NCI-H2107 (cell line): ENCODE data around the gene PRSS50.

Experiments used
- DNase-seq: peaks from one replicate; lab custom pipeline; 2025; lab: John Stamatoyannopoulos, UW

PRSS50 gene

GRCh38 chr3:46725621-46726314 lies 8.1 kb upstream of the PRSS50 start:
- no peak for DNase-seq

GRCh38 chr3:46724424-46724823 lies 6.8 kb upstream of the PRSS50 start:
- no peak for DNase-seq

GRCh38 chr3:46722443-46722842 lies 4.8 kb upstream of the PRSS50 start:
- no peak for DNase-seq

GRCh38 chr3:46721009-46721408 lies 3.3 kb upstream of the PRSS50 start:
- no peak for DNase-seq

- no peak for DNase-seq
These were observed 2.1 kb upstream of the PRSS50 start for GRCh38 chr3:46719735-46720271.

GRCh38 chr3:46719044-46719565 lies 1.4 kb upstream of the PRSS50 start:
- DNase-seq, result no peak

- no peak for DNase-seq
These were observed 918 bp downstream of the PRSS50 start for GRCh38 chr3:46716461-46717441.

- no peak for DNase-seq
These were observed 2.0 kb downstream of the PRSS50 start for GRCh38 chr3:46715507-46716175.

- no peak for DNase-seq
These were observed 2.8 kb downstream of the PRSS50 start for GRCh38 chr3:46714728-46715506.

- DNase-seq, result no peak
These were observed 3.6 kb downstream of the PRSS50 start for GRCh38 chr3:46713898-46714552.

- DNase-seq, result no peak
These were observed 4.4 kb downstream of the PRSS50 start for GRCh38 chr3:46713050-46713897.

GRCh38 chr3:46712191-46713049 lies 5.2 kb downstream of the PRSS50 start:
- no peak for DNase-seq

- DNase-seq, result no peak
These were observed 5.9 kb downstream of the PRSS50 start for GRCh38 chr3:46711760-46712159.

- no peak for DNase-seq
These were observed 6.4 kb downstream of the PRSS50 start for GRCh38 chr3:46711305-46711704.

- DNase-seq, result no peak
These were observed 6.9 kb downstream of the PRSS50 start for GRCh38 chr3:46710671-46711295.

GRCh38 chr3:46710229-46710628 lies 7.4 kb downstream of the PRSS50 start:
- DNase-seq, result no peak

- DNase-seq, result no peak
These were observed 7.9 kb downstream of the PRSS50 start for GRCh38 chr3:46709721-46710120.

GRCh38 chr3:46709157-46709654 lies 8.5 kb downstream of the PRSS50 start:
- DNase-seq, result no peak
